Activated CD4-positive, alpha-beta T cell treated with anti-CD3 and anti-CD28 coated beads, Interleukin-2, amount 50 U/mL, for 48 hours (primary cell): ENCODE data around the gene CAMKMT.

Experiments
- DNase-seq, 2 experiments: peaks; one replicate each; pipeline ENCODE4 v3.0.0-alpha.2; 2020

CAMKMT gene

DNA sequence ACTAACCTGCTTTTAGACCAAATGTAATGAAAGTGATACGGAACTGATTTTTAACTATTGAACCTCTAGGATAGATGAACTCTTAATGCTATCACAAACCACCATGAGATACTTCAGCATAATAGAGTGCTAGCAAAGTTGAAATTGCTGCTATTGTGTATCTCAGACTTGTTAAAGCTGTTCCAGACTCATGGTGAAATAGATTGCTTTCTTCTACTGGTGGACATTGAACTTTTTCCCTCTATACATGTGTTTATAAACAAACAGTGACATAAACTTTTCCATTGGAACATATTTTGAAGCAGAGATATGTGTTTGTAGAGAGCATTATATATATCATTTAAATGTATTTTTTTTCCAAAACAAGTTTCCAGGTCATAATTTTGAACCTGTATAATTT lies 157.3 kb downstream of the CAMKMT start:
- no peak for DNase-seq

DNA sequence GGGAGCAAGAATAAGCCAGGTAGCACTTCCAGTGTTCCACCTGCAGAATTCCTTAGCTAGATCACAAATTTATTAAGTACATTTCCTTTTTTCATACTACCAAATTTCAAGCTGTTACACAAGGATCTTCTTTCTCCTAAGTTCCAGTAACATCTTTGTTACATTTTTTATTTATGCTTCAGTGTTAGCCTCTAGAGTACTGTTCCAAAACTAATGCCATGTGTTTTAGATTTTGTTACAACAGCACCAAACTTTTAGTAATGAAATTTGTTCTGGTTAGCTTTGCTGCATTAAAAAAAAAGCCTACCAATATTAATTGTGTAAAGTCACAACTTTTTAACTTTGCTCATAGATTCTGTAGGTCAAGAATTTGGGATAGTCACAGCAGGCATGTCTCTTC lies 161.1 kb downstream of the CAMKMT start:
- DNase-seq, result no peak

DNA sequence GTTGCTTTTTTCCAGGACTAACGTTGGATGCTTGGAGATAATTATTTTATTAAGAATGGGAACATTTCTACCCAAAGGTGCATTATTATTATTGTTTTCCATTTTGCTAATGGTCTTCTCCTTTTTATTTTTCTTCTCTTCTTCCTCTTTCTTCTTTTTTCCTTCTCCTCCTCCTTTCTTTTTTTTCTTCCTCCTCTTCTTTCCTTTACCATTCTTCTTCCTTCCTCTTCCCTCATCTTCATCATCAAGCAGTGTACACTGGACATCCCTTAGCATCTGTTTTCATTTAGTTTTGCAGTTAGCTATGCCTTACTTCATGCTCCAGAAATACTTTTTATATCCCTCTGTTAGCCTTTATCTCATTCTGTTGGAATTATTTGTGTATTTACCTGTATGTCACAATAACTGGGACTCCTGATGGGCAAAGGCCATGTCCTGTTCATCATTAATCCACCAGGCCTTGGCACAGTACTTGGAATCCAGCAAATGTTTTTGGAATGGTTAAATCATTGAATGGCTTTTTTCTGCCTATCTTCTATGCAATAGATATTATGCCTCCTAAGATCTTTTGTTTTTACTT lies 162.7 kb downstream of the CAMKMT start:
- DNase-seq, result no peak

DNA sequence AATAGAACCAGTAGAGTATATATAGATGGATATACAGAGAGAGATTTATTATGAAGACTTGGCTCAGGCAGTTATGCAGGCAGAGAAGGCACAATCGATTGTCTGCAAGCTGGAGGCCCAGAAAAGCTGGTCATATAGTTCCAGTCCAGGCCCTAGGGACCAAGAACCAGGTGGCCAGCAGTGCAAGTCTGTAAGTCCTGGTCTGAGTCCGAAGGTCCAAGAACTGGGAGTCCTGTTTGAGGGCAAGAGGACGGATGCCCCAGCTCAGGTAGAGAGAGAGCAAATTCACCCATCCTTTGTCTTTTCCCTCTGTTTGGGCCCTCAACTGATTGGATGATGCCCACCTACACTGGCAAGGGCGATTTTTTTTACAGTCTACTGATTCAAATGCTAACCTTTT lies 164.6 kb downstream of the CAMKMT start:
- DNase-seq, result no peak

DNA sequence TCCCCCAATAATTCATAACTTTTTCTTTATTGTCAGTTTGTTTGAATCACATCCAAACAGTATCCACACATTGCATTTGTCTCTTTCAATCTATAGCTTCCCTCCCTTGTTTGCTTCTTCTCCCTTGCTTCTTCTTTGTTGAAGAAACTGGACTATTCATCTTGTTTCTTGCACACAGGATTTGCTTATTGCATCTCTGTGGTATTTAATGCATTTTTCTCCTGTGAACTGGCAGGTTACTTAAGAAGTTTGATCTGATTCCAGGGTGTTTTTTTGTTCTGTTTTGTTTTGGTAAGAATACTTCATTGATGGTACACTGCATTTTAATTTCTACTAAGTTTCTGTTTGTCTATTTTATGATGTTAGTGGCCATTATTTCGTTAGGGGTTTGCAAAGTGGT lies 166.8 kb downstream of the CAMKMT start:
- no peak for DNase-seq

DNA sequence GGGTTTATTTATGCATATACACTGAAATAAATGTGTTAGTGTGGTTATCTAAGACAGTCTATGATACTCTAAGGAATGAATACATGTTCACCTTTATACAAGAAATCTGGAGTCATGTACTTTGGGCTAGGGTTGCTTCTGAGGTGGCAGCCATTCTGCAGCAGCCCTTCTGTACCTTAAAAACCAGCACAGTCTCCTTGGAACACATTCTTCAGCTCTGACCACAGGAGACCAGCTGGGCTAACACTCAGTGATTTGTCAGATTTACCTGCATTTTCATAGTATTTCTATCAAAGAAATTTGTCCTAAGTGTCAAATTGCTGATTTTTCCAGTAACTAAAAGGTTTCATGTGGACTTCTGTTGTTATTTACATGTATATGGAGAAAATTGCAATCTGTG lies 167.7 kb downstream of the CAMKMT start:
- DNase-seq, result no peak

DNA sequence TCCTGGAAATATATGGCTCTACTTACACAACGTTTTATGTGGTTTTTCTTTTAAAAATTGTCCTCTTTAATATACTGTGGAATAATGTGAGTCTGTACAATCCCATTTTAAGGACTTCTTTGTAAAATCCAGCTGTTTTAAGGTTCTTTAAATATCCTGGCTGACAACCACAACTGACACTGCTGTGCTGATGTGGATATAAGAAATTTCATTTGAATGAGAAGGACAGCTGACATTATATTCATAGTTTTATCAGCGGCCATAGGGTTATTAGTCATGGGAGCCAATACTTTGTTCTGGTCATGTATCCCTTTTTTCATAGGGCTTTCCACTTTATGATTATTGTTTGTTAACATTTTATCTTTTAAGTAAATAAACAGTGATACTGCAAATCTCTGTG lies 169.5 kb downstream of the CAMKMT start:
- DNase-seq, result no peak

DNA sequence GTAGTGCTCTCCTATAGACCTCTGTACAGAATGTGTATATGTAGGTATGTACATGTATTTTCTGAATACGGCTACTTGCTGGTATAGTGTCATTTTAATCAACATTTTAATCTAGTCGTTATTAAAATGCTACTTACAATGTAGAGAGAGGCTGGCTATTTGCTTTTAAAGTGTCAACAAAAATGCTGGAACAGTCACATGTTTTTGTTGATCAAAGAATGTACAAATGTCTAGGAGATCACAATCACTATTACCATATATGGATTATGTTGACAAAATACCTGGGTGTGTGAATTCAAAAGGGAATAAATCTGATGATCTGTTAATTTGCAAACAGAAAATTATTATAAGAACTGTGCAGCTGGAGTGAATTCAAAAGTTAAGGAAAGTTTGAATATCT lies 170.3 kb downstream of the CAMKMT start:
- DNase-seq, result no peak

DNA sequence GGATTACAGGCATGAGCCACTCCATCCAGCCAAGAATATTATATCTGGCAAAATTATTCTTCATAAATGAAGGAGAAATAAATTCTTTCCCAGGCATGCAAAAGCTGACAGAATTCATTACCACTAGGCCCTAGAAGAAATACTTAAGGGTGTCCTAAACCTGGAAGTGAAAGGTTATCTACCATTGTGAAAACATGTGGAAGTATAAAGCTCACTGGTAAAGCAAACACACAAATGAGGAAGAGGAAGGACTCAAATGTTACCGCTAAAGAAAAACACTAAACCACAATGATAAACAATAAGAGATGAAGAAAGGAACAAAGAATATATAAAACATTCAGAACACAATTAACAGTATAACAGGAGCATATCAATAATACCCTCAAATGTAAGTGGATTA lies 171.8 kb downstream of the CAMKMT start:
- no peak for DNase-seq

DNA sequence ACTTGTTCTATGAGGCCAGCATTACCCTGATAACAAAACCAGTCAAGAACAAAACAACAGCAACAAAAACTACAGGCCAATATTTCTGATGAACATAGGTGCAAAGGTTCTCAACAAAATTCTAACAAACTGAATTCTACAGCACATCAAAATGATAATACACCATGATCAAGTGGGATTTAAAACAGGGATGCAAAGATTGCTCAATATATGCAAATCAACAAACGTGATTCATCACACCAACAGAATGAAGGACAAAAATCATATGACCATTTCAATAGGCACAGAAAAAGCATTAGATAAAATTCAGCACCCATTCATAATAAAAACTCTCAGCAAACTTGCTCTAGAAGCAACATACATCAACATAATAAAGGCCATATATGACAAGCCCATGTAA lies 173.6 kb downstream of the CAMKMT start:
- no peak for DNase-seq

DNA sequence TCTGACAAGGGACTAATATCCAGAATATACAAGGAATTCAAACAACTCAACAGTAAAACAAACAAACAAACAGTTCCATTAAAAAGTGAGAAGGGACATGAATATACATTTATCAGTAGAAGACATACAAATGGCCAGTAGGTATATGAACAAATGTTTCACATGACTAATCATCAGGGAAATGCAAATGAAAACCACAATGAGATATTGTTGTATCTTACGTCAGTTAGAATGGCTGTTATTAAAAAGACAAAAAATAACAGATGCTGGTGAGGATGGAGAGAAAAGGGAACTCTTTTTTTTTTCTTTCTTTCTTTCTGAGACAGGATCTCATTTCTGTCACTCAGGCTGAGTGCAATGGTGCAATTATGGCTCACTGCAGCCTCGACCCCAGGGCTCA lies 175.5 kb downstream of the CAMKMT start:
- no peak for DNase-seq

DNA sequence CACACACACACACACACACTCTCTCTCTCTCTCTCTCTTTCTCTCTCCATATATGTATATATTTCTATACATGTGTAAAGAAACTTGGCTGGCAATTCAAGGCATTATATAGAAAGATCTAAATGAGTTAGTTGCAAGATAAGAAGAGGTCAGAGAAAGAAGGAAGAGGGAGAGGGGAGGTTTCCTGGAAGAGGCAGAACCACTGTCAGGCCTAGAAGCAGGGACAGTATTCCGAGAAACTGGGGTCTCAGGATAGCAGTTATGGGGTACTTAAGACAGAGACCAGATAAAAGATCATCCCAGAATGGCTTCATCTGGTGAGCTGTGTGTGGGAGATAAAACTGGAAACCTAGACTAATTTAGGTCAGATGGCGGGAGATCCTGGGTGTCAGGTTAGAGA lies 180.8 kb downstream of the CAMKMT start:
- DNase-seq, result no peak

DNA sequence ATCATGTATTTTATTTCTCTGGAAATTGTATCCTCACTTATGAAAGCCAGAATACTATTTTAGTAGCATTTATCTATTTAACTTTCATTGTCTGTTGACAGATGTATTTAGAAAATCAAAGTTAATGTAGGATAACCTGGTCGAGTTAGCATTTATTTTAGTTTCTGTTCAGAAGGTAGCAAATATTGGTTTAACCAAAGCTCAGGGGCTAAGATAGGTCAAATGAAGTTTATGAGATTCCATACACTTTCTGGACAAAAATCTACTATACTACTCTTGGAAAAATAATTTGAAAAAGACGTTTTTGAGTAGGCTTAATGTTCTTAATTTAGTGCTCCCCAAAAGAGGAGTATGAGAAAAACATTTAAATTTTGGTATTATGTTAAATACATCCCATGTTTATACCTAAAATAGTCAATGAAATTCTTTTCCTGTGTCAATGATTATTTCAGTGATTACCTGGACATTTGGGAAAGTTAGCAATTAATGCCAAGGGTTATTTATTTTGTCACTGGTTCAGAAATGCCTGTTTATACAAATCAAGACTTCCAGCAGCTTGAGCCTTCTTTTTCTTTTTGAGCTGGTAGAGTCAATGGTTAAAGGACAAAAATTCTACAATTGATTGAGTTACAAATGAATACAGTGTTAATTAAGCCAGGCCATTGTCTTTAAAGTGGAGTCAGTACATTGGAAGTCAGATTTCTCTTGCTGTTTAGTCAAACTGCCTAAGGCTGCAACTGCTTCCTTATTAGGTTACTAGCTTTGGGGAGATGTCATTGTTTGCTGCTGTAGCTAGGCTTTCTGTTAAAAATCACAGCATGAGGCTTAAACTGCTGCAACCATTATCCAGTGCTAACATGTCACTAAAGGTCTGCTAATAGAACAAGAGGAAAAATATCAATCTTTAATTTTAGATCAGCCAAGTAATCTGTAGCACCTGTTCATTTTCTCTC lies 182.3 kb downstream of the CAMKMT start:
- DNase-seq, result no peak

DNA sequence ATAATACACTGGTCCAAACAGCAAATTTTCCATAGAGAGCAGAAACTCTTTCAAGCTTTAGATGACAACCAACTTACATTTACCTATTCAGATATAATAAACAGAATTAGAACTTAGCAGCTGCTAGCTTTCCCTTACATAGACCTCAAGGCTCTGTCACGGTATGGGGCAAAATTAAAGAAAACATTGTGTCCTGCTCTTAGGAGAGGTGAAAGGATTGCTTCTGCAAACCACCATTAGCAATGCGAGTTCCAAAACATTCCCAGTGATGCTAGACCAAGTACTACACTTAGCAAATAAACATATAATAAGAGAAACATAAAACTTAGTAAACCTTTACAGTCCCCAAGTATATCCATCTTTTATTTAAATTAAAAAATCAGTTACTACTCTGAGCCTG lies 183.3 kb downstream of the CAMKMT start:
- no peak for DNase-seq

DNA sequence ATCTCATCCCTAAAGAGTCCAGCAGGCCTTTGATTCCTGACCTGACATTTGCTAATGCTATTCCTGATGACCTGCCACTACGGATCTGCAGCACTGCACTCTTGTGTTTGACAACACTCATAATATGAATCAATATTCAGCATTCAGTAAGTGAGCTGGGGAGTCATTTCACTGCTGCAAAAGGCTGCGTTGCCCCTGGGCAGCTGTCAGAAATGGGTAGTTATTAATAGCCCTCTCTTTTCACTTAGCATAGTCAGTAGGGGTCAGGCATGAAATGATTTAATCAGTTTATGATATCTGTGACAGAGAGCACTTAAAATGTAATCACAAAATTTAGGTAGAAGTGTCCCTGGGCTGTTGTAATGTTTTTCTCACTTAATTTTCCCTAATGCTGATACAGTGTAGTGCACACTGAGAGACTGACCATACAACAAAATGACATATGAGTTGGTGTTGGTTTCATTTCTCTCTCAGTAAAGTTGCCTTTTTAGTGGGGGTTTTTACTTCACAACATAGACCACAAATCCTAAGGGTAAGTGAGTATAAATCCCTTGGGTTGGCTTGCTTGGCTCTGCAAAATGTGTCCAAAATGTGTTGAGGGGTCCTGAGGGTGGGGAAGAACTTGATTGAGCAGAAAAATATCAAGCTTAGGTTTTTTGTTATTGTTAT lies 184.8 kb downstream of the CAMKMT start:
- DNase-seq, result no peak

DNA sequence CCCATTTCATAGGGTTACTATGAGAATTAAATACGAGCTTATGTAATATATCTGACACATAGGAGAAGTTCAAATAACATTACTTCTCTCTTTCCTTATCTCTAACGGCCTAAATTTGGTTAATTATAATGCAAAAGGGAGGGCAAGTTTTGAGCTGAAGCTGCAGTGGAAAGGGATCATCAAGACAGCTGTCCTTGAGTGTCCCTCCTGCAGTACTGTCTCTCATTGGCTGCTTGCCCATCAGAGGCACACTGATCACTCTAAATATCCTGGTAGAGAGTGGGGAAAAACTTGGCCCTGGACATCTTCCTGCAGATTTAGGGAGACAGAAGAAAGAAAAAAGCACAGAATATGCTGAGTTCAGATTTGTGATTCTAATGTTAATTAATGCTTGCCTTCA lies 186.0 kb downstream of the CAMKMT start:
- DNase-seq, result no peak

DNA sequence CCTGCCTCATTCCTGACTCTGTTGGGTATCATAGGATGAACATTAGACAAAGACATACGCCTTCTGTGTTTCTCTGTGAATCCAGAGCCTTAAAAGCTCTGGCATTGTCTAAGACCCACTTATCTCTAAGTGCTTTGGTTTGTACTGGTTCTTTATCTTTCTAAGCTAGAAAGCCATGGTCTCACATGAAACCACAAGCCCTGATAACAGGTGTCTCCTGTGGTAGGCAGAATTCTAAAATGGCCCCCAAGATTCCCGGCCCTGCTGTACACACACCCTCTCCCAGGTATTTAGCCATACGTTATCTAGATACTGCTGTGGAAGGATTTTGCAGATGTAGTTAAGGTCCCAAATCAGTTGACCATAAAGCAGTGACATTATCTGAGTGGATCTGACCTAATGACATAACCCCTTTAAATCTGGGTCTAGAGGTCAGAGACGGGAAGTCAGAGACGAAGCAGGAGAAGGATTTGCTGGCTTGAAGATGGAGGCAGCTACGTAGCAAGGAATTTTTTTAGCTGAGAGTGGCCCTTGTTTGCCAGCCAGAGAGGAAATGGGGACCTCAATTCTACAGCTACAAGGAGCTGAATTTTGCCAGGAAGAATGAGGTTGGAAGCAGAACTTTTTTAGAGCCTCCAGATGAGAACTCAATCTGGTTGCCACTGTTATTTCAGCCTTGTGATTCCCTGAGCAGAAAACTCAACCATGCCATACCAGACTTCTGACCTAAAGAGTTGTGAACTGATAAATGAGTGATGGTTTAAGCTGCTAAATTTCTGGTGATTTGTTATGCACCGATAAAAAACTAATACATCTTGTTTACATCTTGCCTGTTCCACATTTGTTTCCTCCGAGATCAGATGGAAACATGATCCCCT lies 186.7 kb downstream of the CAMKMT start:
- DNase-seq, result no peak

DNA sequence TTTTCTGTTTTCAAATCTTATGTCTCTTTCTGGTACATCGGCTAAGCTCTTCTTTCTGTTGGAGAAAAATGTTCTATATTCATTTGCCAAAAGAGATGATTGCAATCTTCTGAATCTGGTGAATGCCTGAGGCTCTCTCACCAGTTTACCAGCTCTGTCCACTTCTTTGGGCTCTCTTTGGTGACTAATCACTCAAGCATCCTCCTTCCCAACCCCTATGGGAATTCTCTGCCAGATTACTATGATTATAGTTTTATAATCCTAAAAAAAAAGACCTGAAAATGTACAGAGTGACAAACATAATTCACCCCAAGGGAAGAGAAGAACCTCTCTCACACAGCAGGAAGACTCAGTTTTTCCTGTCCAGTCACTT lies 187.3 kb downstream of the CAMKMT start:
- no peak for DNase-seq

DNA sequence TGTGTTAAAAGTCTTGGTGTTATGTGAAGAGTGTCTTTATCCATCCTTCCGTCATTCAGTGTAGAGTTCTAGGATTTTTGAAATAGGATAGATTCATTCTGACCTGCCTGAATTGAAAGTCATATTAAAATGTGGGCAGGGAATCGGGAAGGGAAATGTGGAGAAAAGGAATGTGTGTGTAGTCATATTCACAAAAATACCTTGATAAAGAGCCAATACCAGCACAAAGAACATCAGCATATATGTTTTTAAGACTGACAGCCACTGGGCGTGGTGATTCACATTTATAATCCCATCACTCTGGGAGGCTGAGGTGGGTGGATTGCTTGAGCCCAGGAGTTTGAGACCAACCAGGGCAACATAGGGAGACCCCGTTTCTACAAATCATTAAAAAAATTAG lies 188.1 kb downstream of the CAMKMT start:
- DNase-seq, result no peak

DNA sequence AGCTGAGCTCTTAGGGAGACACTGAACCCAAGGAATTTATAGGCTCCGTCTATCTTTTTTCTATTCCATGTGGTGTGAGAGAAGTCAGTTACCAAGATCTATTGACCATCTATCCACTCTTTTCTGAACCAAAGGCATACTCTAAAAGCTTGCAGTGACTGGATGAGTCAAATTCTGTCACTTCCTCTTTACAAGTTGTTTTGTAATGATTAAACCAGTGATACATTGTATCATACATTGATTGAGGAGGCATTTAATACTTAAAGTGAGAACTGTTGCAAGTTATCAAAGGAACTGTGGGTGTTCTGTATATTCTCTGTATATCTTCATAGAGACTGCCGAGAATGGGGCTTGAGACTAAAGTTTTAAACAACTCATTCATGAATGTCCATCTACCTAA lies 188.8 kb downstream of the CAMKMT start:
- no peak for DNase-seq

DNA sequence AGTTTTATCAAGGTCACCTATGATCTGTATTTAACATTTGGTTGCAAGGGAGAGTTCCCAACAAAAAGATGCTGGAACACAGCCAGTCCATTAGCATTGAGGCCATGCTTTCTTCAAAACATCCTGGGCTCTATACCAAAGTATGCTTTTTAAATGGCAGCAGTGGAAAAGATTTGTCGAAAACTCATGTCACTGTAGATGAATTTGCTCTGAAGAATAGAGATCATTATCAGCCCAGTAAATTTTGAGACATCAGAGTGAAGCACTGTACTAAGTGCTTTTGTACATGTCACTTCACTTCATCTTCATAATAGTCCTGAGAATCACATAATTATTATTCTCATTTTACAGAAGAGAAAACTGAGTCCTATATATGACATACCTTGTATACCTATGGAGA lies 189.8 kb downstream of the CAMKMT start:
- DNase-seq, result no peak

DNA sequence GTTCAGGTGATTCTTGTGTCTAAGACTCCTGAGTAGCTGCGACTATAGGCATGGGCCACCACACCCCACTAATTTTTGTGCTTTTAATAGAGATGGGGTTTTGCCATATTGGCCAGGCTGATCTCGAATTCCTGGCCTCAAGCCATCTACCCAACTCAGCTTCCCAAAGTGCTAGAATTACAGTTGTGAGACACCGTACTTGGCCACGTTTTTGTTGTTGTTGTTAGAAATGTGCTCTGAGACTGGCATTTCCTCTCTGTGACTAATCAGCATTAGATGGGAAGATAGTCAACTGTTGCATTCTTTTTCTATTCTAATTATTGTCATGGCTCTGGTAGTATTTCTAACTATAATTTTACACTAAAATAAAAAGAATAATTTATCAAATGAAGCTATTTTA lies 191.7 kb downstream of the CAMKMT start:
- DNase-seq, result no peak

DNA sequence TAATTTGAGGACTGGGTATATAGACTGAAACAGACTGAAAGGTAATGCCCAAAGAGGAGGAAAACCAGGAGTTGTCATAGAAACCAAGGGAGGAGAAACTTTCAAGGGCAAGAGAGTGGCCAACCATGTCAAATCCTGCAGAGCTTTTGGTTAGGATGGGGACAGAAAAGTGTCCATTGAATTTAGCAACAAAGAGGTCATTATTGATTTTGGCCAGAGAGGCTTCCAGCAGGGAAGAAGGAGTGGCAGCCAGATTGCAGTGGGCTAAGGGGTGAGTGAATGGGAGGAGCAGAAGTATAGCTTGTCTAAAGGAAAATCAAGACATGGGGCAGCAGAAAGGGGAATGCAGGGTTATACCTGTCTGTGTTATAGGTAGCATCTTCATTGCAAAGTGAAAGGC lies 194.0 kb downstream of the CAMKMT start:
- no peak for DNase-seq
